AG09309 (cell line): ENCODE results near the gene PCDHGC4.

Experiments
- DNase-seq: peaks from one replicate; pipeline ENCODE4 v3.0.0-alpha.2; 2010; ENCODE audit warnings: low read depth
- H3K4me3 ChIP-seq: 2 replicates; pipeline ENCODE4 v1.5.1; 2011; ENCODE audit warnings: mild to moderate bottlenecking, low read depth, low read length, moderate library complexity; ENCODE audit not compliant: control insufficient read depth
- CTCF ChIP-seq: IDR thresholded peaks from 2 replicates; pipeline ENCODE4 v1.5.1; 2011; ENCODE audit warnings: mild to moderate bottlenecking, low read depth, low read length, inconsistent platforms; ENCODE audit not compliant: insufficient read depth, control insufficient read depth; ENCODE audit errors: missing control alignments

Gene PCDHGC4

GRCh38 chr5:141506381-141507155, 21.7 kb downstream of the PCDHGC4 start:
- no peak for DNase-seq
- TF ChIP-seq CTCF: no peak
- no peak overlapping the region for H3K4me3 ChIP-seq

GRCh38 chr5:141507387-141508091, 22.7 kb downstream of the PCDHGC4 start:
- DNase-seq: no peak
- H3K4me3 ChIP-seq: no peak overlapping the region; the same call in 1 of the 2 replicates
- TF ChIP-seq CTCF: no peak

GRCh38 chr5:141508440-141508797, 23.6 kb downstream of the PCDHGC4 start:
- no peak for TF ChIP-seq CTCF
- no peak for DNase-seq
- H3K4me3 ChIP-seq: peak overlapping the region; percentile 29

GRCh38 chr5:141508798-141509611, 24.2 kb downstream of the PCDHGC4 start:
- peak; percentile 90 for DNase-seq
- H3K4me3 ChIP-seq: peak overlapping the region; percentile 29
- no peak for TF ChIP-seq CTCF

- no peak overlapping the region for H3K4me3 ChIP-seq
- no peak for DNase-seq
- TF ChIP-seq CTCF: no peak
These were observed 25.3 kb downstream of the PCDHGC4 start for GRCh38 chr5:141510160-141510559.

- no peak for DNase-seq
- H3K4me3 ChIP-seq: no peak overlapping the region
- TF ChIP-seq CTCF: no peak
These were observed 26.2 kb downstream of the PCDHGC4 start for GRCh38 chr5:141510850-141511601.
